ENCODE measurements around the gene ARID5A. TPM values are rescaled to one million over a fixed set of nuclear protein-coding genes. Genes with fewer than 3 reads are reported as not detected.

The ARID5A gene
- total RNA-seq, 4 donors from 2014 or later = 2.8 to 25.9 (median 5.7) TPM

GRCh38 chr2:96526615-96527285 is 9.8 kb upstream of the ARID5A start:
- DNase-seq = no peak
- intact Hi-C loops (cut with DNase I) = no loop called here

DNA sequence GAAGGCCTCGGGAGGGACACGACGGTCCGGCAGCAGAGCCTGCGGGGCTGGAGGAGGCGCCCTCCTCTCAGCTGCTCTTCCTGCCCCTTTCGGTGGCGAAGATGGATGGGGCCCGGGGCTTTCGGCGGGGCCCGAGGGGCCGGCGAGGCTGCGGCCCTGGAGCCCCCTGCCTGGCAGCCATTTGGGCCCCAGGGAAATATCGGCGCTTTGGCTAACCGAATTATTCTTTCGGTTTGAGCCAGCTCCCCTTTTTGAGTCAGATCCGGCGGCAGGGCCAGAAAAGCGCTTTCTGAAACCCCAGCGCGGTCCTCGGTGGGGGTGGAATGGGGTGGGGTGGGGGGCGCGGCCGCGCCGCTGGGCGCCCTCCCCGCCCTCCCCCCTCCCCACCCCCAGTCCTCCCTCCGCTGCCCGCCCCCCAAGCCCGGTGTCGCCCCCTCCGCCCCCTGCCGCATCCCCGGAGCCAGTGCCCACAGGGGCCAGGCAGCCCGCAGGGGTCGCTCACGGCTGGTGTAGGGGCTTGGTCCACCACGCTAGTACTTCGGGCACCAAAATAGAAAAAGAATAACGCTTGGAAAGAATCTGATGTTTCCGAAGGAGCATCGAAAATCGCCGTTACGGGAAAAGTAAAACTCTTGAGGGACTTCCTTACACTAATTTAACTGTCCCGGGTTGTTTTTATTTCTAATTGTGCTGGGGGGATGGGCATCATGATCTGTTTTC is 9.1 kb upstream of the ARID5A start:
- TF ChIP-seq POLR2A (IDR thresholded peaks at IDR 0.05) (no peak), CTCF (IDR thresholded peaks at IDR 0.05) (peak in 2 of 6 experiments; percentile 31 to 40)
- 3 to 12% methylated on average over 6 to 15 of the region's 51 CpGs for WGBS, 2 donors
- peak overlapping the region; percentile 69 to 96 (median 92) for H3K27ac ChIP-seq
- intact Hi-C loops (cut with DNase I) = no loop called here
- peaks cover 21 to 78% (median 52%) of the 10 kb centered on the region in 3 donors for H3K4me1 ChIP-seq
- H3K27me3 ChIP-seq = peaks cover 0 to 96% (median 0%) of the 10 kb centered on the region in 4 donors
- no peaks in the 10 kb centered on the region for H3K9me3 ChIP-seq
- H3K36me3 ChIP-seq = no peaks in the 10 kb centered on the region
- no peak for DNase-seq
- H3K4me3 ChIP-seq = peak overlapping the region; percentile 36 to 77 (median 60)

More at GRCh38 chr2:96526615-96527285, 9.8 kb upstream of the ARID5A start:
- WGBS, 2 donors = 75 to 80% methylated on average over 22 to 27 of the region's 29 CpGs
- peak overlapping the region; percentile 69 to 96 (median 92) for H3K27ac ChIP-seq
- H3K4me1 ChIP-seq = peaks cover 17 to 71% (median 48%) of the 10 kb centered on the region in 3 donors
- H3K4me3 ChIP-seq = peak overlapping the region; percentile 36 to 77 (median 60)
- no peaks in the 10 kb centered on the region for H3K36me3 ChIP-seq
- no peak for TF ChIP-seq POLR2A (IDR thresholded peaks at IDR 0.05)
- no peak for TF ChIP-seq CTCF (IDR thresholded peaks at IDR 0.05)
- no peaks in the 10 kb centered on the region for H3K9me3 ChIP-seq
- peaks cover 0 to 100% (median 0%) of the 10 kb centered on the region in 4 donors for H3K27me3 ChIP-seq

DNA sequence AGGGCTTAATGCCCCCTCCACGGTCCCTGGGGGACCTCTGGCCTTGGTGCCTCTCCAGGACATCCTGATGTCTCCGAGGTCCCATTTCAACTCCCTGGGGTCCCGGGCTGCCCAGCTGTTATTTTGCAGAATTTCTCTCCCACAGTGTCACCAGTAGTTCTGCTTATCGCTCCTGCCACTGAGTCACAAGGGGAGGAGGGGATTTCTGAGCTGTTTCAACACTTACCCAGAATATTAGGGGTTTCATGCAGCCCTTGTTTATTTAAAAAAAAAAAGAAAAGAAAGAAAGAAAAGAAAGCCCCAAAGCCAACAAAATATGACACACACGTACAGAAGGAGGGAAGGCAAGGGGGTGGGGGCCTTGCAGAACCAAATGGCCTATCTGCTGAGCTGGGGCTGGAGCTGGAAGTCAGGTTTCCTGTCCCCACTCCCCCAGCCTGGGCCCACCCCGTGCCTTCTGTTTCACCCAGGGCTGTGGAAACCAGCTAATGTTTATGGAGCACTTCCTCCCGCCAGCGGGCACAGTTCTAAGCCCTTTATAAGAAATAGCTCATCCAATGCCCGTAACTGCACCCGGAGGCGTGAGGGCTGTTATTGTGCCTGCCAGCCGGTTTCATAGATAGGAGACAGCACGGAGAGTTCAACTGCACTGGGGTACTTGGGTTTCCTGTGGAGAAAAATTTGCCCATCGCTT is 8.4 kb upstream of the ARID5A start:
- intact Hi-C loops (cut with DNase I) = no loop called here

GRCh38 chr2:96528700-96529375 is 7.7 kb upstream of the ARID5A start:
- Histone ChIP-seq H3K27me3 (peaks cover 0 to 94% (median 0%) of the 10 kb centered on the region in 4 donors), H3K9me3 (no peaks in the 10 kb centered on the region), H3K36me3 (no peaks in the 10 kb centered on the region), H3K27ac (peak overlapping the region; percentile 69 to 96 (median 92)), H3K4me3 (peak overlapping the region in 1 of 4 donors; percentile 77), H3K4me1 (peaks cover 34 to 88% (median 64%) of the 10 kb centered on the region in 3 donors)
- WGBS, 2 donors = 83 to 91% methylated on average over 5 to 7 of the region's 8 CpGs
- no peak for TF ChIP-seq CTCF (IDR thresholded peaks at IDR 0.05)
- DNase-seq = no peak
- intact Hi-C loops (cut with DNase I) = no loop called here

More for the DNA sequence above, 8.4 kb upstream of the ARID5A start:
- Histone ChIP-seq H3K36me3 (no peaks in the 10 kb centered on the region), H3K27me3 (peaks cover 0 to 96% (median 0%) of the 10 kb centered on the region in 4 donors), H3K27ac (peak overlapping the region; percentile 69 to 96 (median 92)), H3K4me1 (peaks cover 28 to 85% (median 59%) of the 10 kb centered on the region in 3 donors), H3K4me3 (peak overlapping the region; percentile 36 to 77 (median 60)), H3K9me3 (no peaks in the 10 kb centered on the region)
- no peak for DNase-seq
- TF ChIP-seq CTCF (IDR thresholded peaks at IDR 0.05) (no peak), POLR2A (IDR thresholded peaks at IDR 0.05) (no peak)
- WGBS, 2 donors = 24 to 33% methylated on average over 6 to 8 of the region's 14 CpGs
